ENCODE results near the gene ERGIC1. TPM values are rescaled to one million over a fixed set of nuclear protein-coding genes. Genes with fewer than 3 reads are reported as not detected.

Gene ERGIC1
- polyA plus RNA-seq, 1 donor: 112 TPM

Other genes starting within 250 kb of the ERGIC1 start
- gene NEURL1B, start 193.0 kb upstream of the ERGIC1 start, polyA plus RNA-seq: 13.5 TPM
- gene DUSP1, start 63.1 kb upstream of the ERGIC1 start, polyA plus RNA-seq: 197 TPM
- 40.1 TPM for gene RPL26L1, start 125.2 kb downstream of the ERGIC1 start, polyA plus RNA-seq
- gene ATP6V0E1, start 149.5 kb downstream of the ERGIC1 start, polyA plus RNA-seq: 177 TPM
- gene CREBRF, start 222.1 kb downstream of the ERGIC1 start, polyA plus RNA-seq: 21.2 TPM

Measured in large intestine (tissue), 1 donor.